PC-3 (cell line): ENCODE results near the gene RNF130.

Experiments used
- CTCF ChIP-seq: fragments of 300-600 bp; sonication (generic); conservative IDR thresholded peaks from 2 replicates; pipeline ENCODE4 v1.5.1; 2017; ENCODE audit warnings: antibody characterized with exemption, low read depth, mild to moderate bottlenecking, low read length
- EZH2 ChIP-seq: fragments of 300-600 bp; sonication (generic); IDR thresholded peaks from one replicate; pipeline ENCODE4 v1.6.1; 2017; ENCODE audit warnings: antibody characterized with exemption, mild to moderate bottlenecking, low read length; ENCODE audit not compliant: unreplicated experiment

- TF ChIP-seq CTCF, result no peak
- TF ChIP-seq EZH2, result no peak
Measured at GRCh38 chr5:180119031-180119902, 47.7 kb upstream of the RNF130 start.
